ENCODE measurements around the gene AAMP.
A peak's percentile ranks its signal among the peaks of the same experiment; 100 is the strongest.

The AAMP gene

GRCh38 chr2:218292048-218293014, 22.4 kb upstream of the AAMP start, which contains the start of gene TMBIM1:
TSS of gene TMBIM1 (minus strand) at chr2:218292503. CDS start at chr2:218282141, 10,362 bp downstream.
- peak; percentile 92 for TF ChIP-seq CTCF (IDR thresholded peaks at IDR 0.05)
- peak within 1 kb of the TSS; percentile 96 for H3K27ac ChIP-seq
- no peaks in the 10 kb centered on the region for H3K27me3 ChIP-seq
- peak within 1 kb of the TSS; percentile 86 to 95 for H3K4me3 ChIP-seq (ENCODE audit: low read depth in 1 of 2, low read length in 1 of 2)
- H3K36me3 ChIP-seq = no peaks in the 10 kb centered on the region
- no peaks in the 10 kb centered on the region for H3K9me3 ChIP-seq
- H3K4me1 ChIP-seq (ENCODE audit: control insufficient read depth in 1 of 2, insufficient read depth in 1 of 2, low read depth in 1 of 2, low read length in 1 of 2) = peaks cover 72 to 74% of the 10 kb centered on the region in 2 experiments

GRCh38 chr2:218291318-218292047, 21.5 kb upstream of the AAMP start:
- H3K27me3 ChIP-seq = no peaks in the 10 kb centered on the region
- no peaks in the 10 kb centered on the region for H3K36me3 ChIP-seq
- peak overlapping the region; percentile 96 for H3K27ac ChIP-seq
- H3K4me1 ChIP-seq (ENCODE audit: control insufficient read depth in 1 of 2, insufficient read depth in 1 of 2, low read depth in 1 of 2, low read length in 1 of 2) = peaks cover 81 to 82% of the 10 kb centered on the region in 2 experiments
- no peak for TF ChIP-seq CTCF (IDR thresholded peaks at IDR 0.05)
- no peaks in the 10 kb centered on the region for H3K9me3 ChIP-seq
- H3K4me3 ChIP-seq (ENCODE audit: low read depth in 1 of 2, low read length in 1 of 2) = peak overlapping the region; percentile 86 to 95

GRCh38 chr2:218290316-218291261, 20.7 kb upstream of the AAMP start:
- H3K36me3 ChIP-seq = no peaks in the 10 kb centered on the region

GRCh38 chr2:218289639-218290315, 19.8 kb upstream of the AAMP start:
- Histone ChIP-seq H3K27me3 (no peaks in the 10 kb centered on the region), H3K36me3 (peaks cover 5% of the 10 kb centered on the region), H3K4me3 (ENCODE audit: low read depth in 1 of 2, low read length in 1 of 2) (peak overlapping the region; percentile 86 to 95), H3K27ac (peak overlapping the region; percentile 96), H3K4me1 (ENCODE audit: control insufficient read depth in 1 of 2, insufficient read depth in 1 of 2, low read depth in 1 of 2, low read length in 1 of 2) (peaks cover 94 to 96% of the 10 kb centered on the region in 2 experiments), H3K9me3 (no peaks in the 10 kb centered on the region)
- TF ChIP-seq CTCF (IDR thresholded peaks at IDR 0.05) = no peak

More at GRCh38 chr2:218290316-218291261, 20.7 kb upstream of the AAMP start:
- peak overlapping the region; percentile 86 to 95 for H3K4me3 ChIP-seq (ENCODE audit: low read depth in 1 of 2, low read length in 1 of 2)
- no peak for TF ChIP-seq CTCF (IDR thresholded peaks at IDR 0.05)
- peak overlapping the region; percentile 96 for H3K27ac ChIP-seq
- no peaks in the 10 kb centered on the region for H3K9me3 ChIP-seq
- H3K27me3 ChIP-seq = no peaks in the 10 kb centered on the region
- H3K4me1 ChIP-seq (ENCODE audit: control insufficient read depth in 1 of 2, insufficient read depth in 1 of 2, low read depth in 1 of 2, low read length in 1 of 2) = peaks cover 90 to 91% of the 10 kb centered on the region in 2 experiments
